ENCODE data around the gene EML6. TPM values are rescaled to one million over a fixed set of nuclear protein-coding genes. Genes with fewer than 3 reads are reported as not detected.

The EML6 gene
- total and polyA plus RNA-seq, 2 of the 8 experiments (the other 6 are each of a cell fraction or from before 2014, with no cell fraction given), result 1.2 to 1.6 TPM

DNA sequence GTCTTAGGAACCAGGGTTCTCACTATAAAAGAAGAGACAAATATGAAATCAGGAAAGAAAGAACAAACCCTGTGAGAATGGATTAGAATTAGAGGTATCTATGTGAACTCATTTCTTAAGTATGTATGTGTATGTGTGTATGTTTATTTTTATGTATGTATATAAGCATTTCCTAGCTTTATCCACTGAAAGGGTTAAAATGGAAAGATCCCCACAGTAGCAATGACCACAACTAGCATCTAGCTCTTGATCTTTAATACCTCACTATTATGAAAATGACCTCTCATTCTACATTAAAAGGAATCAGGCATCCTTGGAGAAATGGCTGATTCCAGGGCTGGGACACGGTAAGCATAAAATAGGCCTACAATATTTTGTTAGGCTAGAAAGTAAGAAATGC, 295.2 kb downstream of the EML6 start (continued):
- TF ChIP-seq FOSL1 (IDR thresholded peaks at IDR 0.05; ENCODE audit: insufficient read depth, low read depth, low read length) (no peak), ASH2L (IDR thresholded peaks at IDR 0.05; ENCODE audit: low read length) (no peak), CHD2 (IDR thresholded peaks at IDR 0.05; ENCODE audit: low read length) (no peak), TBP (IDR thresholded peaks at IDR 0.05; ENCODE audit: low read depth, low read length) (no peak), TAF1 (IDR thresholded peaks at IDR 0.05; ENCODE audit: low read depth, low read length) (no peak)
- TF ChIP-seq, protein P1, sequence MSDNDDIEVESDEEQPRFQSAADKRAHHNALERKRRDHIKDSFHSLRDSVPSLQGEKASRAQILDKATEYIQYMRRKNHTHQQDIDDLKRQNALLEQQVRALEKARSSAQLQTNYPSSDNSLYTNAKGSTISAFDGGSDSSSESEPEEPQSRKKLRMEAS (IDR thresholded peaks at IDR 0.05), result no peak
- TF ChIP-seq, protein P2, sequence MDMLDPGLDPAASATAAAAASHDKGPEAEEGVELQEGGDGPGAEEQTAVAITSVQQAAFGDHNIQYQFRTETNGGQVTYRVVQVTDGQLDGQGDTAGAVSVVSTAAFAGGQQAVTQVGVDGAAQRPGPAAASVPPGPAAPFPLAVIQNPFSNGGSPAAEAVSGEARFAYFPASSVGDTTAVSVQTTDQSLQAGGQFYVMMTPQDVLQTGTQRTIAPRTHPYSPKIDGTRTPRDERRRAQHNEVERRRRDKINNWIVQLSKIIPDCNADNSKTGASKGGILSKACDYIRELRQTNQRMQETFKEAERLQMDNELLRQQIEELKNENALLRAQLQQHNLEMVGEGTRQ (IDR thresholded peaks at IDR 0.05; ENCODE audit: low read length), result no peak
